Measurements from ENCODE around the gene TMUB1.

DNA sequence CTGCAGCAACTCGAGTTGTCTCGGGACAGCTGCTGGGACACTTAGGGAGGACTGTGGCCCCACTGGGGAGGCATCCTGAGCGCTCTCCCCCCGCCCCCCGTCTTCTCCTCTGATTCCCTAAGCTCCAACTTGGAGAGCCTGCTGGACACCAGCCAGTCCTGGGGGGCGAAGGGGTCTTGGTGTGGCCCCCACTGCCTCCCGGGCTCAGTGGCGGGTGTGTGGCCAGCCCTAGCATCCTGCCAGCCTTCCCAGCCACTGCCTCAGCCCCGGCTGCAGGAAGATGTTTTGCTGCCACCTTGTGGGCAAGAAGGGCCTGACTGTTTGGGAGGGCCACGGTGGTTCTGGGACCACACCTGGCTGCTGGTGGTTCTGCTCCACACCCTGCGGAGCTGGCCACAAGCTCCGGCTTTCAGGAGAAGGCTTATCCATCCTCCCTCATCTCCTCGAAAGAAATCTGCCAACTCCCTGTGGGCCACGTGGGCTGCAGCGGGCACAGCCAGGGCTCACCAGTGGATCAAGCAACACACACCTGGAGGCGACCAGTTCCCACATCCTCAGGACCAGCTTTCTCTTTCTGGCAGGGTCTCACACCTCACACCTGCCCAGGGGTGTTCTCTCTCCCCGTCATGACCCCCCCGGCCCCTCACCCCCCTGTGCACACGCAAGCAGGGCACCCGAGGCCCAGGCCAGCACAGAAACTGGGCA, 27.8 kb upstream of the TMUB1 start:
- TF ChIP-seq, protein P1, sequence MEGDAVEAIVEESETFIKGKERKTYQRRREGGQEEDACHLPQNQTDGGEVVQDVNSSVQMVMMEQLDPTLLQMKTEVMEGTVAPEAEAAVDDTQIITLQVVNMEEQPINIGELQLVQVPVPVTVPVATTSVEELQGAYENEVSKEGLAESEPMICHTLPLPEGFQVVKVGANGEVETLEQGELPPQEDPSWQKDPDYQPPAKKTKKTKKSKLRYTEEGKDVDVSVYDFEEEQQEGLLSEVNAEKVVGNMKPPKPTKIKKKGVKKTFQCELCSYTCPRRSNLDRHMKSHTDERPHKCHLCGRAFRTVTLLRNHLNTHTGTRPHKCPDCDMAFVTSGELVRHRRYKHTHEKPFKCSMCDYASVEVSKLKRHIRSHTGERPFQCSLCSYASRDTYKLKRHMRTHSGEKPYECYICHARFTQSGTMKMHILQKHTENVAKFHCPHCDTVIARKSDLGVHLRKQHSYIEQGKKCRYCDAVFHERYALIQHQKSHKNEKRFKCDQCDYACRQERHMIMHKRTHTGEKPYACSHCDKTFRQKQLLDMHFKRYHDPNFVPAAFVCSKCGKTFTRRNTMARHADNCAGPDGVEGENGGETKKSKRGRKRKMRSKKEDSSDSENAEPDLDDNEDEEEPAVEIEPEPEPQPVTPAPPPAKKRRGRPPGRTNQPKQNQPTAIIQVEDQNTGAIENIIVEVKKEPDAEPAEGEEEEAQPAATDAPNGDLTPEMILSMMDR (conservative IDR thresholded peaks at IDR 0.05 in 1 of 2, IDR thresholded peaks at IDR 0.05 in 1 of 2; ENCODE audit: extremely low read depth in 1 of 2, insufficient read depth in 1 of 2, low read depth in 1 of 2, low read length in 2 of 2): peak; percentile 75 to 89
- no peak for TF ChIP-seq EZH2 (IDR thresholded peaks at IDR 0.05; ENCODE audit: borderline replicate concordance, low read length)

Data from mammary epithelial cell (primary cell).